Measurements from ENCODE around the gene PLVAP.
A peak's percentile ranks its signal among the peaks of the same experiment; 100 is the strongest.

GRCh38 chr19:17346109-17346671 is 31.0 kb downstream of the PLVAP start:
- no peak for TF ChIP-seq AFF4 (CRISPR knock-in tag; IDR thresholded peaks at IDR 0.05; ENCODE audit: borderline replicate concordance)
- no peak for TF ChIP-seq ATF2 (CRISPR knock-in tag; IDR thresholded peaks at IDR 0.05; ENCODE audit: borderline replicate concordance, low read depth)
- TF ChIP-seq ATF3 (CRISPR knock-in tag; conservative IDR thresholded peaks at IDR 0.05): no peak
- TF ChIP-seq CTCF (IDR thresholded peaks at IDR 0.05): peak; percentile 96
- TF ChIP-seq ZBTB43 (CRISPR knock-in tag; IDR thresholded peaks at IDR 0.05): no peak
- TF ChIP-seq USF2 (CRISPR knock-in tag; IDR thresholded peaks at IDR 0.05): no peak
- no peak for TF ChIP-seq NR3C1 (CRISPR knock-in tag; conservative IDR thresholded peaks at IDR 0.05; ENCODE audit: low read depth)
- TF ChIP-seq ZNF138 (CRISPR knock-in tag; conservative IDR thresholded peaks at IDR 0.05): no peak
- TF ChIP-seq TEAD4 (CRISPR knock-in tag; IDR thresholded peaks at IDR 0.05): no peak
- no peak for TF ChIP-seq JUN (CRISPR knock-in tag; IDR thresholded peaks at IDR 0.05)
- no peak for TF ChIP-seq SMAD3 (CRISPR knock-in tag; IDR thresholded peaks at IDR 0.05; ENCODE audit: borderline replicate concordance)
- TF ChIP-seq ZNF671 (CRISPR knock-in tag; IDR thresholded peaks at IDR 0.05): no peak
- no peak; the same call in 1 of the 2 replicates for TF ChIP-seq USF1 (CRISPR knock-in tag; IDR thresholded peaks at IDR 0.05)
